Measurements from ENCODE around the gene SLC7A4.
"Not testable (repeated sequence)": the region's sequence is repeated elsewhere in the genome, so short reads cannot be mapped to it uniquely, and the experiment has no call there.

The SLC7A4 gene

DNA sequence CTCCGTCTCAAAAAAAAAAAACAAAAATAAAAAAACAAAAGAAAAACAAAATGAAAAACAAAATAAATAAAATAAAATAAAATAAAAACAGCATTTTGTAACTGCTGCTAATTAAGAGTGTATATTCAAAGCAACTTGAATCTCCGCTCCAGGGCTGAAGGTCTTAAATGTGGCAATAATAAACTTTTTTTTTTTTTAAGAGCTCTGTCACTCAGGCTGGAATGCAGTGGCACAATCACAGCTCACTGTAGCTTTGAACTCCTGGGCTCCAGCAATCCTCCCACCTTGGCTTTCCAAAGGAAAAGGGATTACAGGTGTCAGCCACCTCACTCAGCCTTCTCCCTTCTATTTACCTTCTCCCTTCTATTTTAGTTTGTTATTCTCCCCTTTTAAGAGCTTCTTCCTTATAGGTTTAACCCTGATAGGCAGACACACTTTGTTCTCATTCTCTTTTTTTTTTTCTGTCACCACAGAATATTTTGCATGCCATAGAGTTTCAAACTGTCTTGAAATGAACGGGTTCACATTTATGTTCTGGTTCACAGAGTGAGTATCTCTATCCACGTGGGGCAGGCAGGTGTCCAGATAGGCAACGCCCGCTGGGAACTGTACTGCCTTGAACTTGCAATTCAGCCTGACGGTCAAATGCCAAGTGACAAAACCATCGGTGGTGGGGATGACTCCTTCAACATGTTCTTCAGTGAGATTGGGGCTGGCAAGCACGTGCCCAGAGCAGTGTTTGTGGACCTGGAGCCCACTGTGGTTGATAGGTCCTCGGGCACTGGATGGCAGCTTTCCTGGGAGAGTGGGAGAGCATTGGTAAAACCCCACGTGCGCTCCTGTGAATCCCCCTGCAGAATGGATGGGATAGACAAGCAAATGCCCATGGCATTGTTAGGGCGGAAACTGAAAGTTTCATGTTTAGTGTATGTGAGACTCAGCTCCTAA is 32.8 kb upstream of the SLC7A4 start:
- DNase-seq: no peak

DNA sequence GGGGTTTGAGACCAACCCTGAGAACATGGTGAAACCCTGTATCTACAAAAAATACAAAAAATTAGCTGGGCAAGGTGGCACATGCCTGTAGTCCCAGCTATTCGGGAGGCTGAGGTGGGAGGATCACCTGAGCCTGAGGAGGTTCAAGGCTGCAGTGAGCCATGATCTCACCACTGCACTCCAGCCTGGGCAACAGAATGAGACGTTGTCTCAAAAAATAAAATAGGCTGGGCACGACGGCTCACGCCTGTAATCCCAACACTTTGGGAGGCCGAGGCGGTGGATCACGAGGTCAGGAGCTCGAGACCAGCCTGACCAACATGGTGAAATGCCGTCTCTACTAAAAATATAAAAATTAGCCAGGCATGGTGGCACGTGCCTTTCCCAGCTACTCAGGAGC is 32.1 kb upstream of the SLC7A4 start:
- not testable (repeated sequence) for DNase-seq

DNA sequence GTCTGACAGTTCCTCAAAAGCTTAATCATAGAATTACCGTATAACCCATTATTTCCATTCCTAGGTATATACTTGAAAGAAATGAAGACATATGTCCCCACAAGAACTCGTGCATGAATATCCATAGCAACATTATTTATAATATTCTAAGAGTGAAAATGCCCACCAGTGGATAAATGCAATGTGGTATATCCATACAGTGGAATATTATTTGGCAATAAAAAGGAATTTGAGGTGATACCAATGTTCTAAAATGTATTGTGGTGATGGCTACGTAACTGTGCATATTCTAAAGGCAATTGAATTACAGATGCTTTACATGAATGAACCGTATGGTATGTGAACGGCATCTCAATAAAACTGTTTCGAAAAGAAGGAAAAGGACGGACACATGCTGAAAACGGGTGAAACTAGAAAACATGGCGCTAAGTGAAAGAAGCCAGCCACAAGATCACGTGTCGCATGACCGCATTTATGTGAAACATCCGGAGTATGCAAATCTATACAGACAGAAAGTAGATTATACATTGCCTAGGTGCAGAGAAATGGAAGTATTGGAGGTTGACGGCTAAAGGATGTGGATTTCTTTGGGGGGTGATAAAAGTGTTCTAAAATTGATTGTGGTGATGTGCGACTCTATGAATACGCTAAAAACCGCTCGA is 29.4 kb upstream of the SLC7A4 start:
- not testable (repeated sequence) for DNase-seq

DNA sequence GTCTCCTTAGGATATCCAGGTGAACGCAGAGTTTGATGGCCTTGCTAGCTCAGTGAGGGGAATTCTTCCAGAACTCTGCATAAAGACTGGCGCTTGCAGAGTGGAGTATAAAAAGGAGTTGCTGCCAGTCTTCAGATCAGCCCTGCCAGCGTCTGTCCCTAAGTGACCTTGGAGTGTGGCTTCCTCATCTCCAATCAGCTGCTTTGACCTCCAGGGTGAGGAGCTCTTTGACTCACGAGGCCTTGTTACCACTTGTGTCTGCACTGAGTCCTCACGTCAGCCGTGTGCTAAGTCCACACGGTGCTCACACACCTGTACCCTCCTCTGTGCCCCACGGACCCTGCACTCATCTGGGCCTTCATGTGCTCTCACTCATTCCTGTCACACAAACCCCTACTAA is 28.0 kb upstream of the SLC7A4 start:
- DNase-seq: not testable (repeated sequence)

DNA sequence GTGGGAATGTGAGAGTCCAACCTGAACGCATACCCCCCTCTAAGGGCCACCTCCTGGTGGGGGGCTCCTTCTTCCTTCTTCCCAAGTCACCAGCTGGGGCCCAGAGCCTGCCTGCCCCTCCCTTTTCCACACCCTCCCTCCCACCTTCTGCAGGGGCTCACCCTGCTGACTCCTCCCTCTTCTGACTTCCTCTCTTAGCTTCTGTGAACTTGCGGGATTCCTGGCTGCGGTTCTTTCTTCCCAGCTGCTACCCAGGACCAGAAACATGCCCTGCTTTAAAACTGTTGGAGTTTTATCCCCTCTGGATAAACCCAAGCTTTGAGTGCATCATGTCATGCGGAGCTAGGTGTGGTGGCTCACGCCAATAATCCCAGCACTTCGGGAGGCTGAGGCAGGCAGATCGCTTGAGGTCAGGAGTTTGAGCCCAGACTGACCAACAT is 23.5 kb upstream of the SLC7A4 start:
- no peak for DNase-seq

DNA sequence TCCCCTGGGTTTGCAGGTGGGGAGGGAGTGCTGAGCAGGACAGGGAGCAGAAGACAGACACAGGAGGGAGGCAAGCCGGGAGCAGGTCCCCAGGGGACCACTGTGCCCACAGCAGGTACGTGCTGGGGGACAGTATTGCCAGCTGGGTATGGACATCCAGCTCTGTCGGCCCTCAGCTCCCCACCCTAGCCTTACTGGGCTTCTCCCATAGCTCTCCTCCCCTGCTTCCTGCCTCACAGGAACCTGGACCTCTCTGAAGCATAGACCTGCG is 23.1 kb upstream of the SLC7A4 start:
- DNase-seq: no peak

DNA sequence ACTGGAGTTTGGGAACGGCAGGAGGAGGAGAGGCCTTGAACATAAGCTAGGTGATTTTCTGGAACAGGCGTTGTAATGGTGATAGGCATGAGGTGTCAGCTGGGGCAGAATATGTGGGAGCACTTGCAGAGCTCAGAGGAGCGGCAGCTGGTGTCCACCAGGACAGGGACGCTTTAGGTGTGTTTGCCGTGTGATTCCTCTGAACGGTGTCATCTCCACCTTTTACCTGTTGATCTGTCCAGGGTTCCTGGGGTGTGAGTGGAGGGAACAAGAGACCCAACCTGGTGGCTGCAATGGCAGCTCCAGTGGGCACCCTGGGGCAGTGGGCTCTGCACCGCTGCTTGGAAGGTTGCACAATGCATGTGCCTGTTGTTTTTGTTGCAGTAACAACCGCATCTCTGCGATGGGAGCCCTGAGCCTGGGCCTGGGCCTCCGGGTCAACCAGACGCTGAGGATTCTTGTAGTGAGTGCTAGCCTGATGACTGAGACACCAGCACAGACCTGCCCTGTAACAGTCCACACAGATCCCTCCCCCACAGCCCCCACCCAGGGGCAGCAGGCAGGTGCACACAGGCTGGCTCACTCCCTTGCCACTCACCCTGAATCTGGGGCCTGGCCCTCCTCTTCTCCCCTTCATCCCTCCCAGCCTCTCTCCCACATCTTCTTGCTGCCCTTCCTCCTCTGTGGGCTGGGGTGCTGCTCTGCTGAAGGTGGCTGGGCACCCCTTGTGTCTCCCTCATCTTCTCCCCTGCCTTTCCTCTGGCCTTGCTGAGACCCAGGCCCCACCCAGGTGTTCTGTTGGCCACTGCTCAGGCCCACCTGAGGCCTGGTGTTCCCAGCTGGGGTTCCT is 22.6 kb upstream of the SLC7A4 start:
- DNase-seq: no peak

DNA sequence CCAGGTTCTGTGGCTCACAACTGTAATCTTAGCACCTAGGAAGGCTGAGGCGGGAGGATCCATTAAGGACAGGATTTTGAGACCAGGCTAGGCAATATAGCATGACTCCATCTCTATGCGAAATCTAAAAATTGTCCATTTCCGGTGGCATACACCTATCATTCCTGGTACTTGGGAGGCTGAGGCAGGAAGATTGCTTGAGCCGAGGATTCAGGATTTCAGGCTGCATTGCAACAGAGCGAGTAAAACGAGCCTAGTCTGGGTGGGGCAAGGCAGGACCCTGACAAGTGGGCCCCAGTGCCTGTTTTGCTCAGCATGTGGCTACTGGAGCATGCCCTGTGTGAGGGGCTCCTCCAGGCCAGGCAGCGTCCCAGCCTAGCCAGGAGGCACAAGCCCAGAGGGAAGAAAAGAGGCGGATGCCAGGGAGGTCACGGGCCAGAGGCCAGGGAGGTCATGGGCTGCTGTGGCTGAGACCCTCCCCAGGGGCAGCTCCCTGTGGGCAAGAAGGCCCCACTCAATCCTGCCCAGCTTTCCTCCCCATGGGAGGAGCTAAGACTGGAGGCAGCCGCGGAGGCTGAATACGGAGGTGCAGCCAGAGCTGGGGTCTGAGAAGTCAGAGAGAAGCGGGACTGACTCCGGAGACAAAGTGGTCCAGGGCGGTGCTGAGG is 21.8 kb upstream of the SLC7A4 start:
- no peak for DNase-seq

DNA sequence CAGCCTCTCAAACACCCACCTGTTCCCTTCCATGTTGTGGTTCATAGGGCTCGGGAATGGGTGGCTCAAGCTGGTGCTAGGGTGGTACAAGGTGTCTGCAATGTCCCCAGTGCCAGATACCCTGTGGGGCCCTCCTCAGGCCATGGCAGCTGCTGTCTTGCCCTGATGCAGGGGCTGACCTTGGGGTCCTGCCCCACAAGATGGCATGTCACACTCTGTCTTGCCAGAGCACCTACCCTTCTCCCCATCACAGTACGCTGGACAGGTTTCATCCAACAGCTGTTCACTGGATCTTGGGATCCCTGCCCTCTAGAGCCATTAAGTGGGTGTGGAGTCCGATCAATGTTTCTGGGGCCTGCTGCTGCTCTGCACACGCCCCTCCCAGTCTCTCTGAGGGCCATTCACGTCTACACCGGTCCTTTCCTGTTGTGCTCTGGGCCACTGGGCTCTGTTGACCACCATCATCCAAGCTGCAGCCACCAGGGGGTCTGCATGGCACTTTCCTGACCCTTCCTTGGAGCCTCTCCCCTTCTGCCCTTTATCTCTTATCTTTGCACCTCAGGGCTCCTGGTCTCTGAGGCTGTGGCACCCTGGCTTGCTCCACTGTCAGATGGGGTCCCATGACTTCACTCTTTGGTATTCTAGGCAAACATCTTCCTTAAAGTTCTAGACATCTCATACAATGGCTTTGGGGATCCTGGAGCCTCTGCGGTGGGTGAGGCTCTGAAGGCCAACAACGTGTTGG is 20.5 kb upstream of the SLC7A4 start:
- no peak for DNase-seq

DNA sequence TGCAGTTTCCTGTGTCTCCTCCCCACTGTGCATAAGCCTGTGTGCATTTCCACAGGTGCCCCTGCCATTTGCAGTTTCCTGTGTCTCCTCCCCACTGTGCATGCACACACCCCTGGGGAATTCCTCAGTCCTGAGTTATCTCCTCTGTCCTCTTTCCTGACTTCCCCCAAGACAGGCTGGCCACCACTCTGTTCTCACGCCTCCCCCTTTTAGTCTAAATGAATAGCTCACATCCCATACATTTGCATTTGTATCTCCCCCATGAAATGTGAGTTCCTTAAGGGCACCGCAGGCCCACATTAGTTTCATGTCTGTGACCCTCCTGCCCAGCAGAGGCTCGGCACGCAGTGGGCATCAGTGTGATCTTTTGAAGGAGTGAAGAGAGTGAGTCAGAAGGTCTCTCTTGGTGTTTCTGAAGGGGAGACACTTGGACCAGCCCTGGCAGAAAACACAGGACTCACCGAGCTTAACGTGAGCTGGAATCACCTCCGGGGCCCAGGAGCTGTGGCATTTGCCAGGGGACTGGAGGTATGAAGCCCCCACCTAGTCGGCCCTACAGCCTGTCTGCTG is 19.6 kb upstream of the SLC7A4 start:
- DNase-seq: no peak

DNA sequence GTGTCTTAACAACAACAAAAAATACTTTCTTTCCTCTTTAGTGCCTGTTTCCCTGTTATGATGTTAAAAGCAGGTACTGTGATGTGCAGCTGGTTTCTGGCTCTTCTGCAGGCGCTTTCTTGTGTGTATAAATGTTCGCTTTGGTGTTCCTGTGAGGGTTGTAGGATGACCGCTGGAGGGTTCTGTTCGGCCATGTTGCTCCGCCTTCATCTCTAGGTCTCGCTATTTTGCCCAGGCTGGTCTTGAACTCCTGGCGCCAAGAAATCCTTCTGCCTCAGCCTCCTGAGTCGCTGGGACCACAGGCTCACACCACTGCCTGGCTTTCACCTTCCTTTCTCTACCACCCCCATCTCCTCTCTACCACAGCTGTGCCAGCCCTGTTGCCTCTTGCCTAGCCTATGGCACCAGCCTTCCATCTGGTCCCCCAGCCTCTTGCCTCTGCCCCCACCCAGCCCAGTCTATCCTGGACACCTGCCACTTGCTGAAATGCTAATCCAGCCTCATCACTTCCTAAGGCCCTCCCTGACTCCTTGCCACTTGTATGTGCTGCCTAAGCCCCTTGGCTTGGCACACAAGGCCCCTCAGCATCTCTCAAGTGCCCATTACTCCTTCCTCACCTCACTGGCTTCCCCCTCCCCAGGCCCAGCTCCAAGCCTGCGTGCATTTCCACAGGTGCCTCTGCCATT is 18.9 kb upstream of the SLC7A4 start:
- no peak for DNase-seq

DNA sequence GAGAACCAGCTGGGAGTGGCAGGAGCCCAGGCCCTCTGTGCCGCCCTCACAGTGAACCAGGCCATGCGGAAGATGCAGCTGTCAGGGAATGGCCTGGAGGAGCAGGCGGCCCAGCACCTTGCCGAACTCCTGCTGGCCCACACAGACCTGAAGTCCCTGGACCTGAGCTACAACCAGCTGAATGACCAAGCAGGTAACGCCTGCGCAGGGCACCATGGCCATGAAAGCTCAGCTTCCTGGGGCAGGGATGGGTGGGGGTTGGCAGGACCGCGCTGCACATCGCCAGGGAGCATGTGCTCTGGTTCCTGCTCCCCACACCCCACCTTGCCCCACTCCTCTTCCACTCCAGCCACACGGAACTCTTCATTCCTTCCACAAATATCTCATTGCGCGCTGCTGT is 16.6 kb upstream of the SLC7A4 start:
- not testable (repeated sequence) for DNase-seq

DNA sequence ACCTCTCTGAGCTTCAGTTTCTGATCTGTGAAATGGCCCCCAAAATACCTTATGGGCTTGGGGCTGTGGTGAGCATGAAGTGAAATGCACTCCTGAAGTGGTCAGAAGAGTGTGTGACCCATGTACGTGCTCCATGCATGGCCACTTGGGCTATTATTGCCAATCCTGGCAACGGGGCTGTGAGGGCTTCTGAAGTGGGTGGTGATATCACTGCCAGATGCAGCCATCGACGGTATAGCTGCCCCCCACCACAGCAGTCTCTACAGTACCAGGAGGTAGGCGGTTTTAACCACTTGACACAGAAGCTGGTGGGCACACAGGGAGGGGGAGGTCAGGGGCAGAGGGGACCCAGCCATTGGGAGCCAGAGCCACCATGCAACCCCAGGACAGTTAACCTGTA is 16.1 kb upstream of the SLC7A4 start:
- not testable (repeated sequence) for DNase-seq

DNA sequence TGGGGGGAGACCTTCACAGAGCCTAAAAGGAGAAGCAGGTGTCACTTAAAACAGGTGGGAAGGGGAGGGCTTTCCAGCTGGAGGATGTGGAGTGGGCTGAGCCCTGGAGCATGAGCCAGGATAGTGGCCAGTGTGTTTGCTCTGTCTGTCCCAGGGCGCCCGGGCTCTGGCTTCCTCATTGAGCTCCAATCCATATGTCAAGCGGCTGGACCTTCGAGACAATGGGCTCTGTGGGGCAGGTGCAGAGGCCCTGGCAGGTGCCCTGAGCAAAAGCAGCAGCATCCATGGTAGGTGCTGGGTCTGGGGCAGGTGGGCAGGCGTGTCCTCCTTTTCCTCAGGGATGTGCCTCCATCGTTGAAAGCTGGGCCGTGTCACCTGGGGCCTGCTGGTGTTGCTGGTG is 15.4 kb upstream of the SLC7A4 start:
- no peak for DNase-seq

DNA sequence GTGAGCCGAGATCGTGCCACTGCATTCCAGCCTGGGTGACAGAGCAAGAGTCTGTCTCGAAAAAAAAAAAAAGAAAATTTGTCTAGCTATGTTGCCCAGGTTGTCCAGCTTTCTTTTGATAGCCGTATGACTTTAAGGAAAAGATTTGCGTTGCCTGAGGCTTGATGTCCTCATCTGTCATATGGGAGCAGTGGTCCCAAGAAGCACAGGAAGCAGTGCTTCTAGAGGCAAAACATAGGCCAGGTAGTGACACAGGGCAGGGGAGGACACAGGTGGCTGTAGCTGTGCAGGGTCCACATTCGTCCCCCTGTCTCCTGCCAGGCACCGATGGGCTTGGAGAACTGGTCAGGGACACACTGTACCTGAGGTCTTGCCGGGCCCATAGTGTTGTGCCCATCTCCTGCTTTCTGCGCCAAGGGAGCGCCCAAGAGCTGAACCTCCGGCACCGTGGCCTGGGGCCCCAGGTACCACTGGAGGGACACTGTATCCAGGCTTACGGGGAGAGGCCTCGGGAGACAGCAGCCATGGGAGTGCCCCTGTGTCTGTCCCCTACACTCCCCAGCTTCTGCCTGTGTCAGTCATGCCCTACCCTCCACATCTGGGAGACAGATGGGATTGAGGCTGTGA is 14.8 kb upstream of the SLC7A4 start:
- no peak for DNase-seq

DNA sequence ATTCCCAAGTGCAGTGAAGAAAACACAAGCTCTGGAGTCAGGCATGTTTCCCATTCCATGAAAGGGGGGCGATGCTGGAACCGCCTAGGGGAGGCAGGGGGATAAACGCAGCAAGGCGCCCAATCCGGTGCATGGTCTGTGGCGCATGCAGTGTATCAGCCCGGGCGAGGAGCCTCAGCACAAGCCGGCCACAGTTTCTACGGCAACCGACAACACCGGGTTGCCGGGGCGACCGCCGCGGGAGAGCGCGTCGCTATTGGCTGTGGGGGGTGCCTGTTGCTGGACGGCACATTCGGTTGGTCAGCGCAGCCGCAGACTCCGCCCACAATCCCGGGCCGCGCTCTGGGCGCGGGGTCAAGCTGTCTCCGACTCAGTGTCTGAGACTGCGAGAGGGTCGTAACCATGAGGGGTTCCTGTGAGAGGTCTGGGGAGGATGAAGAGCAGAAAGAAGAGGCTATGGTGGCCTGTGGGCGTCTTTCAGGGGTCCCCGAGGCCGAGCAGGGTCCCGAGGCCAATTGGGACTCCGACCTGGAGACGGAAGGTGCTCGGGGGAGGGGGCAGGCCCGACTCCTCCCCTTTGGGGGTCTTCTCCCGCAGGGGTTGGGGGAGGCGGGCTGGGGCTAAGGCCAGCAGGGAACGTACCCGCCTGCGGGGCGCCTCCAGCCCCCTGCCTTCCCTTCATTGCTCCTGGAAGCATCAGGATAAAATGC is 13.4 kb upstream of the SLC7A4 start, which contains the start of gene LRRC74B:
LRRC74B (plus strand) TSS at position 362 of the 710 bp plus-strand sequence; CDS start at position 403, 41 bp downstream.
- DNase-seq: peak; percentile 88

DNA sequence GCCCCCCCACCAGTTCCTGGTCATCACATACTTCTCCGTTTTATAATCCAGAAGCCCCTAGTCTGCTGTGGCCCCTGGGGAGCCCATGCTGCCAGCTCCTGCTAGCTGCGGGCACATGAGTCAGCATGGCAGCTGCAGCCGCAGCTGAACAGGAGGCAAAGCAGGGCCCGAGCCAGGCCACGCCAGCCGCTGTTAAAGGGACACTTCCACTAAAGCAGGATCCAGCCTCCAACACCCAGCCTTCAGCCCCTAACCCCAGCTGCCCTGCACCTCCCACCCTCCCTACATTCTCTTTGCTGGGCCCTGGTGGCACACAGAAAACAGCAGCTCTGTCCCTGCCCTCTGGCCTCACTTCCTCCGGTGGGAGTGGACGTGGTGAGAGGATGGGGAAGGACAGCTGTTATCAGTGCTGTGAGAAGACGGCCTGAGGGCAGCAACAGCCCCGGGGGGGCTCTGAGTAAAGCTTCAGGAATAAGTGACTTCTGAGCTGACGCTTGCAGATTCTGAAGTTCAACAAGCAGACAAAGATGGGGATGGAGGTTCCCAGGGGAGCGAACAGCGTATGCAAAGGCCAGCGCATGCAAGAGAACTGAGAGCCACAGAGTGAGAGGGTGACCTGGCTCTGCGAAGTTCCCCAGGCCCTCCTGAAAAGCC is 12.7 kb upstream of the SLC7A4 start:
- peak; percentile 15 for DNase-seq

DNA sequence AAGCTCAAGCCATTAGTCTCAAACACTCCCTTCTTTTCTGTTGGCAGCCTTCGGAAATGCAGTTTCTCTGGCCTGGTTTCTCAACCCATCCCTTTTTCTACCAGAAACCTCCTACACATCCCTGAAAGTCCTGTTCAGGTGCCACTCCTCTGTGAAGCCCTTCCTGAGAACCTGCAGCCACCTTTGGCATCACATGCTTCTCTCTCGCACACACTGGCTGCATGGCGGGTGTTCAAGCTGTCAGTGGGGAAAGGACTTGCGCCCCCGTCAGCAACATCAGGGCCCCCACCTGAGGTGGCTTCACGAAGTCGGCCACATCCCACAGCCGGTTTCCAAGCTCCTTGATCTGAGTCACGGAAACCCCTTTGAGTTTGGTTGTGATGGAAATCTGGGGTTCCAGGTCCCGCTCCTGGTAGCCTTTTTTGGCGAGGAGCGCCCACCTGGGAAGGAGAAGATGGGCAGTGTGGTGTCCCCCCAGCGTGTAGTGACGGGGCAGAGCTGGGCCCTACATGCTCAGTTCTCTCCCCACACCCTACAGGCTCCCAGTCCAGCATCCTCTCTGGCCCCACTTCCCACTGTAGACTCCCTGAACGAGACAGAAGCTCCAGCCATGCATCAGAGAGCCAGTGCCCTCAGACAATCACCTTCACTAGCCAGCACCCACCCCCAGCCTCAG is 11.6 kb upstream of the SLC7A4 start:
- no peak for DNase-seq
